ENCODE measurements around the gene FTO. TPM values are rescaled to one million over a fixed set of nuclear protein-coding genes. Genes with fewer than 3 reads are reported as not detected.

FTO gene
- total RNA-seq, 1 donor from 2014 or later, result 113 TPM

- DNase-seq, result no peak
Measured at GRCh38 chr16:54059319-54059718, 355.4 kb downstream of the FTO start.

- peak; percentile 79 for DNase-seq
Measured at GRCh38 chr16:54060599-54061421, 356.9 kb downstream of the FTO start.

- no peak for DNase-seq
Measured at GRCh38 chr16:54061454-54061853, 357.5 kb downstream of the FTO start.

- DNase-seq, result no peak
Measured at GRCh38 chr16:54062361-54063278, 358.7 kb downstream of the FTO start.

- no peak for DNase-seq
Measured at GRCh38 chr16:54063279-54063773, 359.4 kb downstream of the FTO start.

- DNase-seq, result no peak
Measured at GRCh38 chr16:54066451-54067105, 362.6 kb downstream of the FTO start.

GRCh38 chr16:54067322-54068065 is 363.5 kb downstream of the FTO start:
- DNase-seq, result no peak

GRCh38 chr16:54068212-54068611 is 364.3 kb downstream of the FTO start:
- no peak for DNase-seq

GRCh38 chr16:54069601-54070239 is 365.8 kb downstream of the FTO start:
- DNase-seq, result no peak

GRCh38 chr16:54070789-54071343 is 366.9 kb downstream of the FTO start:
- DNase-seq, result no peak

- DNase-seq, result no peak
Measured at GRCh38 chr16:54071514-54071913, 367.6 kb downstream of the FTO start.

- DNase-seq, result no peak
Measured at GRCh38 chr16:54072237-54072636, 368.3 kb downstream of the FTO start.

GRCh38 chr16:54073356-54073755 is 369.4 kb downstream of the FTO start:
- no peak for DNase-seq

GRCh38 chr16:54075446-54075845 is 371.5 kb downstream of the FTO start:
- DNase-seq, result no peak

GRCh38 chr16:54076006-54076504 is 372.1 kb downstream of the FTO start:
- DNase-seq, result no peak

GRCh38 chr16:54077050-54077821 is 373.3 kb downstream of the FTO start:
- DNase-seq, result no peak

GRCh38 chr16:54080524-54081008 is 376.6 kb downstream of the FTO start:
- DNase-seq, result peak; percentile 6

- DNase-seq, result no peak
Measured at GRCh38 chr16:54086791-54087190, 382.8 kb downstream of the FTO start.

- no peak for DNase-seq
Measured at GRCh38 chr16:54090602-54091001, 386.6 kb downstream of the FTO start.

GRCh38 chr16:54093281-54093680 is 389.3 kb downstream of the FTO start:
- no peak for DNase-seq
